ENCODE measurements around the gene TMEM59.
"Not testable (repeated sequence)": the region's sequence is repeated elsewhere in the genome, so short reads cannot be mapped to it uniquely, and the experiment has no call there.

Gene TMEM59

GRCh38 chr1:54052934-54053744 lies at the start of gene TMEM59, which contains the start of gene TCEANC2:
TSS of gene TMEM59 (minus strand) at chr1:54053204. CDS start at chr1:54053188, 16 bp downstream.
TSS of gene TCEANC2 (plus strand) at chr1:54053608. CDS start at chr1:54054423, 815 bp downstream.
- H3K4me3 Mint-ChIP-seq = no peak within 1 kb of the TSS
- ATAC-seq (peak; percentile 97), DNase-seq (peak; percentile 98 to 99)
- H3K4me1 Mint-ChIP-seq = peaks cover 35% of the 10 kb centered on the region
- H3K27ac Mint-ChIP-seq = no peak within 1 kb of the TSS
- H3K27me3 Mint-ChIP-seq = no peaks in the 10 kb centered on the region
- H3K9me3 Mint-ChIP-seq = no peaks in the 10 kb centered on the region

DNA sequence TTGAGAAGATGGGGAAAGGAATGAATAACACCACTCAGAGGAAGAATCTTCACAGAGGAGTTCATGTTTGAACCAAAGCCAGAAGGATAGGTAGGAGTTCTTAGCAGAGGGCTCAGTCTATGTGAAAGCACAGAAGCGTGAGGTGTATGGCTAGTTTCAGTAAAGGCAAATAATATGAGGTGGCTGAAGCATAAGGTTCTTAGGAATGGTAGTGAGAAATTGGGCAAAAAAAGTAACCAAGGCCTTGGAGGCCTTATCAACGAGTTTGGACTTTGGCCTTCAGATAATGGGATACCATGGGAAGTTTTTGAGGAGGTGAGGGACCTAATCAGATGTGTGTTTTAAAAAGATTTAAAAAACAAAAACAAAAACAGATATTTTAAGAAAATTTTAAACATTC lies 47.5 kb upstream of the TMEM59 start:
- ATAC-seq (no peak), DNase-seq (no peak)
- H3K4me3 Mint-ChIP-seq = no peak overlapping the region
- peaks cover 0 to 5% of the 10 kb centered on the region in 2 donors for H3K9me3 Mint-ChIP-seq
- no peaks in the 10 kb centered on the region for H3K27me3 Mint-ChIP-seq
- H3K27ac Mint-ChIP-seq = no peak overlapping the region
- H3K4me1 Mint-ChIP-seq = no peaks in the 10 kb centered on the region

DNA sequence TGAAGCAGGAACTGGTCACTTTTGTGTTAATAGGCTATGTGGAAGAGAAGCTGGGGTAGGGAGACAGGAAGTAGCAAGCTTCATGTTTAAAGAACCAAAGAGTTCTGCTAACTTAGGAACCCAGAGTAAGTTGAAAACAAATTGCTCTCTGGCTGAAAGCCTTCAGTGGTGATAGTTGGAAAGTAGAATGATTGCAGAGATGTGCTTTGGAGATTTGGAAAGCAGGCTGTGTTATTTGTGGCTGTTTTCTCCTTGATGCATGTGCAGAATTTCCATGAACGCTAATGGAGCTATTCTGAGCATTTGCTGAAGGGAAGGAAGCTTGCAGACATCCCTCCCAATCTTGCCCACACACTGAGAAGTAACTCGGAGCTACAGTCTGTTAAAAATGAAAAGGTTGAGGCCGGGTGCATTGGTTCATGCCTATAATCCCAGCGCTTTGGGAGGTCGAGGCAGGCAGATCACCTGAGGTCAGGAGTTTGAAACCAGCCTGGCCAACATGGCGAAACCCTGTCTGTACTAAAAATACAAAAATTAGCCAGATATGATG lies 46.1 kb upstream of the TMEM59 start:
- DNase-seq (no peak), ATAC-seq (no peak)
- peaks cover 0 to 5% of the 10 kb centered on the region in 2 donors for H3K9me3 Mint-ChIP-seq
- H3K27ac Mint-ChIP-seq = no peak overlapping the region
- no peaks in the 10 kb centered on the region for H3K27me3 Mint-ChIP-seq
- H3K4me1 Mint-ChIP-seq = no peaks in the 10 kb centered on the region
- H3K4me3 Mint-ChIP-seq = no peak overlapping the region

GRCh38 chr1:54096877-54097240 lies 43.9 kb upstream of the TMEM59 start:
- Mint-ChIP-seq H3K4me3 (no peak overlapping the region), H3K27ac (peak overlapping the region in 1 of 2 donors; percentile 46), H3K9me3 (no peaks in the 10 kb centered on the region), H3K27me3 (no peaks in the 10 kb centered on the region), H3K4me1 (no peaks in the 10 kb centered on the region)
- no peak for ATAC-seq
- DNase-seq = no peak

DNA sequence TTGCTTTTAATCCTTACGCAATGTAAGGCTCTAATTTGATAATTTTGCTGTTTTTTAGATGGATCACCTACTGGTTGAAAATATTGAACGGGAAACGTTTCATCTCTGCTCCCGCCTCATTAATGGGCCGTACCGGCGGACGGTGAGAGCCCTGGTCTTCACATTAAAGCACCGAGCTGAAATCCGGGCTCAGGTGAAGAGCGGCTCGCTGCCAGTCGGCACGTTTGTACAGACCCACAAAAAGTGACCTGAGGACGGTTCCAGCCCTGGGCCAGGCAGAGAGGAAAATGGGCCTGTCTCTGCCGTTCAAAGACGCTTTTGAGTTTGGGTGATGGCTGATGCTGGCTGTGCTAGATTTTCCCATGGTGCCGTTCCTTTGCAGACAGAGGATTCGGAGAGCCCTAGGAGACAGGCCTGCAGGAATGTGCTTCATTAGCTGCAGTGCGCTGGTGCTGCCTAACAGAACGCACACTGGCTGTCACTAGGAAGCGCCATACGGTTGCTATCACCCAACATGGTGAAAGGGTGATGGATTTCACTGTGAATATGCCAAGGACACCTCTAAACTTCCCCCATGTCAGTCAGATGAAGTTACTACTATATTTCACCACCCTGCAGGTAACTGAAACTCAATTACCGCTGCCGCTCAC lies 43.3 kb upstream of the TMEM59 start:
- no peaks in the 10 kb centered on the region for H3K9me3 Mint-ChIP-seq
- DNase-seq = no peak
- ATAC-seq = no peak
- no peaks in the 10 kb centered on the region for H3K4me1 Mint-ChIP-seq
- H3K4me3 Mint-ChIP-seq = no peak overlapping the region
- no peak overlapping the region for H3K27ac Mint-ChIP-seq
- H3K27me3 Mint-ChIP-seq = no peaks in the 10 kb centered on the region

DNA sequence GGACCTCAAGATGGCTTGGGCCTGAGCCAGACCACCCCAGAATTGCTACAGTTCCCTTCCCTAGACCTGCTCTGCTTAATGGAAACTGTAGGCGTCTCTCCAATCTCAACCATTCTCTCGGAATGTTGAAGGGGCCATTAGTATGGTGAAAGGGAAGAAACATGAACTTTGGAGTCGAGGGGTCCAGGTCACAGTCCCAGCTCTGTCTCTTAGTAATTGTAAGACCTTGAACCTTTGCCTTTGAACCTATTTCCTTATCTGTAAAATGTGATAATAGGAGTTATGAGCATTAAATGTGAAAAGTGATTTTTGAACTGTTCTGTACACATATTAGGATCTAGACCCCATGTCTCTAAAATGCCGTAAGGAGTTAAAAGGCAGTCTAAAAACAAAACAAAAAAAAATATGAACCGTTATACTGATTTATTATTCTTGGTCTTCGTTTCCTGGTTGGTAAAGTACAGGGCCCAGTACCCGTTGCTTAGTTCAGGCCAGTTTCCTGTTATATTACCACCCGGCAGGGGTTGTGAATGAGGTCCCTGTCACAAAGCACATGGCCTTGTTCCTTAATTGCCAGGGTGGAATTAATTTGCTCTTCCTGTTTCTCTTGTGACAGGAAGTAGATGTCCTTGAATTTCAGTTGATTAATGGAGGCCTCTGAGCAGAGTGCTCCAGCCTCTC lies 42.7 kb upstream of the TMEM59 start:
- H3K27me3 Mint-ChIP-seq = no peaks in the 10 kb centered on the region
- peak overlapping the region in 1 of 2 donors; percentile 42 for H3K27ac Mint-ChIP-seq
- DNase-seq (no peak), ATAC-seq (no peak)
- no peaks in the 10 kb centered on the region for H3K4me1 Mint-ChIP-seq
- no peak overlapping the region for H3K4me3 Mint-ChIP-seq
- H3K9me3 Mint-ChIP-seq = no peaks in the 10 kb centered on the region

GRCh38 chr1:54094730-54095105 lies 41.7 kb upstream of the TMEM59 start:
- H3K4me1 Mint-ChIP-seq, DNase-seq, ATAC-seq, H3K9me3 Mint-ChIP-seq, H3K4me3 Mint-ChIP-seq, H3K27ac Mint-ChIP-seq, H3K27me3 Mint-ChIP-seq: not testable (repeated sequence)

DNA sequence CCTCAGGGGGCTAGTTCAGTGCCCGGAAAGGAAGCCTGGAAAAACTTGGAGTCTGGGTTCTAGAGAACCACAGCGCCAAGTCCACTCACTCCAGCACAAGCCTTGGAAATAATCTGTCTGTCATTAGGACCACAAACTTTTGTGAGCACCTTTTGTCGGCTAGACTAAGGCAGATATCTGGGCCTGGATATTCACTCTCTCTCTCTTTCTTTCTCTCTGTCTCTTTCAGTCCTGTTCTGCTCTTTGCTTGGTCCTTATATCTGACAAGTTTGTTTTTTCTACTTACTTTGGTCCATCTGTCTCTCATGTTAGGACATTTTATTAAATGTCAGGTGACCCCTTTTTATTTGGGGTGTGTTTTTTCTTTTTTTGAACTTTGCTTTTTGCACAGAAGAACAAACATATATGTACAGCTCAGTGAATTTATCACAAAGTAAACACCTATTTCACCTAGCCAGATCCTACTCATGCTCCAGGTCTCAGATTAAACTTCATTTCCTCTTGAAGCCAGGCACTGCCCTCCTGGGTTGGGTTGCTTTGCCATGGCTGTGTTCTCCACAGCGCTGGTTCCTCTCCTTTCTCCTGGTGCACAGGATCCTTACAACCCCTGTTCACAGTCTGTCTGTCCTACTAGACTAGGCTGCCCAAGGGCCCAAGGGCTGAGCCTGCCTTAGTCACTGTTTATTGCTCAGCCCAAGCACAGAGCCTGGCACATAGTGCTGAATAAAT lies 41.2 kb upstream of the TMEM59 start:
- H3K27me3 Mint-ChIP-seq = no peaks in the 10 kb centered on the region
- no peaks in the 10 kb centered on the region for H3K4me1 Mint-ChIP-seq
- H3K4me3 Mint-ChIP-seq = no peak overlapping the region
- ATAC-seq (no peak), DNase-seq (no peak)
- no peaks in the 10 kb centered on the region for H3K9me3 Mint-ChIP-seq
- H3K27ac Mint-ChIP-seq = no peak overlapping the region

- Mint-ChIP-seq H3K4me3 (no peak overlapping the region), H3K27me3 (no peaks in the 10 kb centered on the region), H3K27ac (no peak overlapping the region), H3K9me3 (no peaks in the 10 kb centered on the region), H3K4me1 (no peaks in the 10 kb centered on the region)
- DNase-seq (no peak), ATAC-seq (no peak)
Measured at GRCh38 chr1:54091666-54092065, 38.7 kb upstream of the TMEM59 start.

DNA sequence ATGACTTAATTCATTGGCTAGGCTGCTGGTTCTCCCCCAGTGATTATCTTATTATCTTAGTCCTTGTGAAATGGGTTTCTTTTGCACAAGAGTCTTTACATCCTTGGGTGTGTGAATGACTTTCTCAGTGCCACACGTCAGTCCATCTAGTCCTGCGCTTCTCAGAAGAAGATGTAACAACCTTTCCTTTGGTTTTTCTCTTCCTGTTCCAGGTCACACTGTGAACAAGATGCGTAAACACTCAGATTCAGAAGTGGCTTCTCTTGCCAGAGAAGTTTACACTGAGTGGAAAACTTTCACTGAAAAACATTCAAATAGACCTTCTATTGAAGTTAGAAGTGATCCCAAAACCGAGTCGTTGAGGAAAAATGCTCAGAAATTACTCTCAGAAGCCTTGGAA lies 35.4 kb upstream of the TMEM59 start:
- Mint-ChIP-seq H3K27ac (no peak overlapping the region), H3K4me1 (no peaks in the 10 kb centered on the region), H3K27me3 (no peaks in the 10 kb centered on the region), H3K9me3 (no peaks in the 10 kb centered on the region), H3K4me3 (no peak overlapping the region)
- DNase-seq = no peak
- no peak for ATAC-seq

- no peaks in the 10 kb centered on the region for H3K27me3 Mint-ChIP-seq
- H3K4me3 Mint-ChIP-seq = no peak overlapping the region
- no peaks in the 10 kb centered on the region for H3K9me3 Mint-ChIP-seq
- ATAC-seq = no peak
- DNase-seq = no peak
- H3K4me1 Mint-ChIP-seq = peaks cover under 1% of the 10 kb centered on the region
- no peak overlapping the region for H3K27ac Mint-ChIP-seq
Measured at GRCh38 chr1:54086754-54087153, 33.8 kb upstream of the TMEM59 start.

DNA sequence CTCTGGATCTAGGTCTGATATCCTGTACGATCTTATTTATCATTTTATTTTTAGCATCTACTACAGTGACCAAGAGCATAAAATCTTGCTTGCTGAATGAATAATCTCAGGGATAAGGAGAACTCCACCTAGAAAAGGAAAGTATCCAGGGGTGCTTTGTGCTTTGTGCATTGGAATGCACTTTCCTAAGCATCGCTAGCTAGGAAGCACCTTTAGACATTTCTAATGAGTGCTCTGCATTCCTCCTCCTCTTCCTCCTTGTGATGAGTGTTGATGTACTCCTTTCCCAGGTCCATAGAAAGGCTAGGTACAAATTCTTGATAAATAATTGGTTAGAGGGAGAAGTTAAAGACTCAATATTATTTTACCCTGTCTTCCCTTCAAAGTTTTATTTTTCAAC lies 31.8 kb upstream of the TMEM59 start:
- Mint-ChIP-seq H3K27me3 (no peaks in the 10 kb centered on the region), H3K4me1 (peaks cover 6% of the 10 kb centered on the region), H3K4me3 (no peak overlapping the region), H3K9me3 (no peaks in the 10 kb centered on the region), H3K27ac (no peak overlapping the region)
- no peak for ATAC-seq
- no peak for DNase-seq

DNA sequence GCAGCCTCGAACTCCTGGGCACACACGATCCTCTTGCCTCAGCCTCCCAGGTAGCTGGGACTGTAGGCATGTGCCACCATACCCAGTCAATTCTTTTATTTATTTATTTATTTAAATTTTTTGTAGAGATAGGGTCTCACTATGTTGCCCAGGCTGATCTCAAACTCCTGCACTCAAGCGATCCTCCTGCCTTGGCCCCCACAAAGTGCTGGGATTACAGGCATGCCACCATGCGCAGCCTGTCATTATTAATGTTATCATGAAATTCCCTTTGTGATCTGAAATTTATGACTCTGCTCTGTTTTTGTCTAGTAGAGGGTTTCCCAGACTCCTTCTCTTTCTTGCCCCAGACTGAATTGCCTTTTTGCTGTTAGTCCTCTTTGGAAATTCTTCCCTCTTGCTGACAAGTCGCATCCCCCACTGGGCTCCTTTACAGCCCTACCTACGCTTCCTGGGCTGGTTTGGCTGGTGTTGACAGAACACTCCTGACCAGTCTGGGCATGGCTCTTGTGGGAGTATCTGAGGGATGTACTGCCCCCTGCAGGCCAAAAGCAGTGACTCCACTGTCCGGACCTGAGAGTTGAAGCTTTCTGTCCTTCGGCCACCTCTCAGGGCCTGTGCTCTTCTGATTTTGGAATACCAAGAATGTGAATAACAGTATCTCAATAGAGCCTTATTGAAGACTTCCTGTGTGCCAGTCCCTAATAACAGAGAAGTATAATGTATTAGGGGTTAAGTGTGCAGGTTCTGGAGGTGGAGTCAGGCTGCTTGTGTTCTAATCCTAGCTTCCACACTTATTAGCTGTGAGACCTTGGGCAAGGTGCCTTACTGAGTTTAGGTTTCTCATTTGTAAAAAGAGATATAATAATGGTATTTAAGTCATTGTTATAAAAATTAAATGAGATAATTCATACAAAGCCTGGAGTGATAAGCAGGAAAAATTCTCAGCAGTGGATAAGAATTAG lies 28.6 kb upstream of the TMEM59 start:
- peak; percentile 40 to 54 for DNase-seq
- Mint-ChIP-seq H3K9me3 (no peaks in the 10 kb centered on the region), H3K27me3 (no peaks in the 10 kb centered on the region), H3K27ac (peak overlapping the region in 1 of 2 donors; percentile 77), H3K4me1 (peaks cover 12% of the 10 kb centered on the region), H3K4me3 (no peak overlapping the region)
- peak; percentile 85 for ATAC-seq

GRCh38 chr1:54080598-54081049 lies 27.6 kb upstream of the TMEM59 start:
- Mint-ChIP-seq H3K4me1 (peaks cover 12% of the 10 kb centered on the region), H3K4me3 (no peak overlapping the region), H3K27me3 (no peaks in the 10 kb centered on the region), H3K9me3 (no peaks in the 10 kb centered on the region), H3K27ac (no peak overlapping the region)
- no peak for DNase-seq
- no peak for ATAC-seq
